ENCODE results near the gene MRM3. TPM values are rescaled to one million over a fixed set of nuclear protein-coding genes. Genes with fewer than 3 reads are reported as not detected.
"Not testable (repeated sequence)": the region's sequence is repeated elsewhere in the genome, so short reads cannot be mapped to it uniquely, and the experiment has no call there.

Gene MRM3
- total and polyA plus RNA-seq, 4 experiments from 2014 or later, result 18.6 to 32.6 (median 20.5) TPM

- H3K27ac Mint-ChIP-seq; H3K9me3 ChIP-seq (ENCODE audit: control insufficient read depth in 1 of 2, low read length in 2 of 2); H3K27me3 Mint-ChIP-seq; H3K36me3 Mint-ChIP-seq; H3K4me3 ChIP-seq (ENCODE audit: low read length in 2 of 2); POLR2A ChIA-PET (ENCODE audit: partially characterized antibody); H3K27me3 ChIP-seq (ENCODE audit: insufficient read depth, low read length); H3K9me3 Mint-ChIP-seq; H3K4me3 Mint-ChIP-seq; intact Hi-C loops (cut with micrococcal nuclease); H3K4me1 ChIP-seq (ENCODE audit: insufficient read depth, low read length); H3K36me3 ChIP-seq (ENCODE audit: insufficient read depth, low read length); DNase-seq; H3K27ac ChIP-seq (ENCODE audit: low read depth, low read length); H3K4me1 Mint-ChIP-seq; CTCF ChIA-PET (ENCODE audit: partially characterized antibody): not testable (repeated sequence)
Observed at GRCh38 chr17:835721-836120, 53.6 kb downstream of the MRM3 start.

- POLR2A ChIA-PET (ENCODE audit: partially characterized antibody), result no interaction called here
- Mint-ChIP-seq H3K36me3 (no peaks in the 10 kb centered on the region), H3K4me3 (no peak overlapping the region), H3K4me1 (no peaks in the 10 kb centered on the region), H3K27ac (no peak overlapping the region), H3K9me3 (peaks cover 0 to 4% (median 0%) of the 10 kb centered on the region in 8 donors), H3K27me3 (peaks cover 1 to 3% of the 10 kb centered on the region in 2 donors)
- Histone ChIP-seq H3K9me3 (ENCODE audit: control insufficient read depth in 1 of 2, low read length in 2 of 2) (no peaks in the 10 kb centered on the region), H3K27ac (ENCODE audit: low read depth, low read length) (no peak overlapping the region), H3K27me3 (ENCODE audit: insufficient read depth, low read length) (no peaks in the 10 kb centered on the region), H3K36me3 (ENCODE audit: insufficient read depth, low read length) (no peaks in the 10 kb centered on the region), H3K4me1 (ENCODE audit: insufficient read depth, low read length) (no peaks in the 10 kb centered on the region), H3K4me3 (ENCODE audit: low read length in 2 of 2) (no peak overlapping the region)
- intact Hi-C loops (cut with micrococcal nuclease), result no loop called here
- no peak for DNase-seq
- CTCF ChIA-PET (ENCODE audit: partially characterized antibody), result no interaction called here
Observed at GRCh38 chr17:836151-836550, 54.0 kb downstream of the MRM3 start.

- Mint-ChIP-seq H3K27ac (no peak overlapping the region), H3K4me3 (no peak overlapping the region), H3K27me3 (peaks cover 5 to 11% of the 10 kb centered on the region in 2 donors), H3K36me3 (no peaks in the 10 kb centered on the region), H3K9me3 (no peaks in the 10 kb centered on the region), H3K4me1 (no peaks in the 10 kb centered on the region)
- Histone ChIP-seq H3K9me3 (ENCODE audit: control insufficient read depth in 1 of 2, low read length in 2 of 2) (no peaks in the 10 kb centered on the region), H3K36me3 (ENCODE audit: insufficient read depth, low read length) (no peaks in the 10 kb centered on the region), H3K4me1 (ENCODE audit: insufficient read depth, low read length) (no peaks in the 10 kb centered on the region), H3K27me3 (ENCODE audit: insufficient read depth, low read length) (no peaks in the 10 kb centered on the region), H3K4me3 (ENCODE audit: low read length in 2 of 2) (no peak overlapping the region), H3K27ac (ENCODE audit: low read depth, low read length) (no peak overlapping the region)
- CTCF ChIA-PET (ENCODE audit: partially characterized antibody), result no interaction called here
- intact Hi-C loops (cut with micrococcal nuclease), result no loop called here
- DNase-seq, result no peak
- POLR2A ChIA-PET (ENCODE audit: partially characterized antibody), result no interaction called here
Observed at GRCh38 chr17:838486-838885, 56.3 kb downstream of the MRM3 start.

- Mint-ChIP-seq H3K27me3 (peaks cover 12 to 22% of the 10 kb centered on the region in 2 donors), H3K36me3 (no peaks in the 10 kb centered on the region), H3K27ac (no peak overlapping the region), H3K4me1 (peaks cover 0 to 5% (median under 1%) of the 10 kb centered on the region in 4 donors), H3K4me3 (no peak overlapping the region), H3K9me3 (no peaks in the 10 kb centered on the region)
- H3K9me3 ChIP-seq (ENCODE audit: control insufficient read depth in 1 of 2, low read length in 2 of 2), result no peaks in the 10 kb centered on the region
- intact Hi-C loops (cut with micrococcal nuclease), result no loop called here
- no peak overlapping the region for H3K4me3 ChIP-seq (ENCODE audit: low read length in 2 of 2)
- H3K27me3 ChIP-seq (ENCODE audit: insufficient read depth, low read length), result peaks cover 6% of the 10 kb centered on the region
- H3K36me3 ChIP-seq (ENCODE audit: insufficient read depth, low read length), result no peaks in the 10 kb centered on the region
- no peaks in the 10 kb centered on the region for H3K4me1 ChIP-seq (ENCODE audit: insufficient read depth, low read length)
- H3K27ac ChIP-seq (ENCODE audit: low read depth, low read length), result no peak overlapping the region
- CTCF ChIA-PET (ENCODE audit: partially characterized antibody), result interaction anchor here (1.7 kb wide), 1 partner anchor 10 kb away, joined by 3 read pairs; no protein-coding TSS in a partner anchor
- POLR2A ChIA-PET (ENCODE audit: partially characterized antibody), result no interaction called here
- no peak for DNase-seq
Observed at GRCh38 chr17:841313-841712, 59.2 kb downstream of the MRM3 start.

Other genes with a start within 250 kb of the MRM3 start
- gene VPS53, start 67.5 kb upstream of the MRM3 start, total RNA-seq, result 10 to 100 TPM; 81.1 to 90.8 TPM
- gene VPS53, start 67.5 kb upstream of the MRM3 start, polyA plus RNA-seq, result 1 to 10 TPM; 3.8 to 7.0 TPM
- gene TLCD3A, start 49.8 kb upstream of the MRM3 start, total RNA-seq, result under 1 TPM; 0.42 to 0.55 TPM
- under 1 TPM in 1 of 2 donors, not detected in 1; 0.47 TPM for gene TLCD3A, start 49.8 kb upstream of the MRM3 start, polyA plus RNA-seq
- 10 to 100 TPM; 24.4 to 24.7 TPM for gene GEMIN4, start 30.1 kb upstream of the MRM3 start, total RNA-seq
- 10 to 100 TPM; 20.6 to 23.4 TPM for gene GEMIN4, start 30.1 kb upstream of the MRM3 start, polyA plus RNA-seq
- gene GLOD4, start 73 bp upstream of the MRM3 start, total RNA-seq, result 10 to 100 TPM; 94.9 to 97.2 TPM
- 100 to 1,000 TPM; 122 to 131 TPM for gene GLOD4, start 73 bp upstream of the MRM3 start, polyA plus RNA-seq
- gene NXN, start 197.4 kb downstream of the MRM3 start, total RNA-seq, result 1 to 10 TPM in 1 of 2 experiments, under 1 TPM in 1; 0.55 to 1.5 TPM
- gene NXN, start 197.4 kb downstream of the MRM3 start, polyA plus RNA-seq, result 1 to 10 TPM; 2.3 to 2.7 TPM
- gene TIMM22, start 214.8 kb downstream of the MRM3 start, total RNA-seq, result 10 to 100 TPM; 12.3 to 13.2 TPM
- gene TIMM22, start 214.8 kb downstream of the MRM3 start, polyA plus RNA-seq, result 10 to 100 TPM; 23.0 to 26.3 TPM

All from CD4-positive, alpha-beta memory T cell (primary cell).